Activated naive CD8-positive, alpha-beta T cell treated with anti-CD3 and anti-CD28 coated beads for 36 hours (primary cell): ENCODE results near the gene SLU7. TPM values are rescaled to one million over a fixed set of nuclear protein-coding genes. Genes with fewer than 3 reads are reported as not detected.

Experiments used
- DNase-seq: peaks from one replicate; pipeline ENCODE4 v3.0.0; 2021
- H3K27ac Mint-ChIP-seq: one replicate; pipeline ENCODE4 v1.8.0; 2022; ENCODE audit warnings: mild to moderate bottlenecking, moderate library complexity, mixed read lengths
- H3K27me3 Mint-ChIP-seq: one replicate; pipeline ENCODE4 v1.8.0; 2022; ENCODE audit warnings: mild to moderate bottlenecking, mixed read lengths
- H3K36me3 Mint-ChIP-seq: one replicate; pipeline ENCODE4 v1.8.0; 2021; ENCODE audit warnings: mild to moderate bottlenecking, mixed read lengths
- H3K4me1 Mint-ChIP-seq: one replicate; pipeline ENCODE4 v1.8.0; 2021; ENCODE audit warnings: mixed read lengths
- H3K4me3 Mint-ChIP-seq: one replicate; pipeline ENCODE4 v1.8.0; 2022; ENCODE audit warnings: mild to moderate bottlenecking, moderate library complexity, mixed read lengths
- H3K9me3 Mint-ChIP-seq: one replicate; pipeline ENCODE4 v1.8.0; 2022; ENCODE audit warnings: mixed read lengths
- total RNA-seq, 2 experiments: library from RNA; stranded (reverse); gene quantifications; one replicate each; pipeline ENCODE4 v1.2.3, GENCODE V29; 2021

SLU7 gene
- 10 to 100 TPM; 42.2 to 43.7 TPM for total RNA-seq

GRCh38 chr5:160418561-160419457 lies at the start of gene SLU7:
SLU7 (minus strand) TSS chr5:160419081; CDS start chr5:160415294, 3,787 bp downstream.
- H3K4me1 Mint-ChIP-seq = peaks cover 52% of the 10 kb centered on the region
- peak within 1 kb of the TSS; percentile 95 for H3K4me3 Mint-ChIP-seq

GRCh38 chr5:160468363-160468975 lies 49.6 kb upstream of the SLU7 start:
- no peaks in the 10 kb centered on the region for H3K27me3 Mint-ChIP-seq
- peak overlapping the region; percentile 99 for H3K4me3 Mint-ChIP-seq
- H3K4me1 Mint-ChIP-seq = peaks cover 66% of the 10 kb centered on the region
- no peaks in the 10 kb centered on the region for H3K9me3 Mint-ChIP-seq
- no peak for DNase-seq
- H3K36me3 Mint-ChIP-seq = peaks cover 46% of the 10 kb centered on the region
- peak overlapping the region; percentile 98 for H3K27ac Mint-ChIP-seq

More at GRCh38 chr5:160418561-160419457, at the start of gene SLU7:
- H3K9me3 Mint-ChIP-seq = no peaks in the 10 kb centered on the region
- no peaks in the 10 kb centered on the region for H3K27me3 Mint-ChIP-seq
- DNase-seq = peak; percentile 94
- H3K36me3 Mint-ChIP-seq = peaks cover 13% of the 10 kb centered on the region
- peak within 1 kb of the TSS; percentile 92 for H3K27ac Mint-ChIP-seq

- H3K4me1 Mint-ChIP-seq = peaks cover 64% of the 10 kb centered on the region
- H3K36me3 Mint-ChIP-seq = peaks cover 39% of the 10 kb centered on the region
- no peaks in the 10 kb centered on the region for H3K9me3 Mint-ChIP-seq
- peak overlapping the region; percentile 98 for H3K27ac Mint-ChIP-seq
- DNase-seq = peak; percentile 88
- peak overlapping the region; percentile 99 for H3K4me3 Mint-ChIP-seq
- H3K27me3 Mint-ChIP-seq = no peaks in the 10 kb centered on the region
Observed at GRCh38 chr5:160467555-160468362, 48.9 kb upstream of the SLU7 start.

GRCh38 chr5:160466889-160467554 lies 48.1 kb upstream of the SLU7 start:
- H3K4me3 Mint-ChIP-seq = peak overlapping the region; percentile 99
- no peaks in the 10 kb centered on the region for H3K9me3 Mint-ChIP-seq
- H3K4me1 Mint-ChIP-seq = peaks cover 65% of the 10 kb centered on the region
- peaks cover 33% of the 10 kb centered on the region for H3K36me3 Mint-ChIP-seq
- peak overlapping the region; percentile 98 for H3K27ac Mint-ChIP-seq
- H3K27me3 Mint-ChIP-seq = no peaks in the 10 kb centered on the region
- DNase-seq = no peak

- no peak overlapping the region for H3K4me3 Mint-ChIP-seq
- DNase-seq = no peak
- H3K27me3 Mint-ChIP-seq = no peaks in the 10 kb centered on the region
- no peaks in the 10 kb centered on the region for H3K9me3 Mint-ChIP-seq
- H3K36me3 Mint-ChIP-seq = peaks cover 26% of the 10 kb centered on the region
- peak overlapping the region; percentile 98 for H3K27ac Mint-ChIP-seq
- peaks cover 61% of the 10 kb centered on the region for H3K4me1 Mint-ChIP-seq
Observed at GRCh38 chr5:160466116-160466515, 47.2 kb upstream of the SLU7 start.

- peaks cover 13% of the 10 kb centered on the region for H3K36me3 Mint-ChIP-seq
- peak overlapping the region; percentile 95 for H3K27ac Mint-ChIP-seq
- peaks cover 59% of the 10 kb centered on the region for H3K4me1 Mint-ChIP-seq
- DNase-seq = peak; percentile 35
- peak overlapping the region; percentile 15 for H3K4me3 Mint-ChIP-seq
- no peaks in the 10 kb centered on the region for H3K9me3 Mint-ChIP-seq
- H3K27me3 Mint-ChIP-seq = no peaks in the 10 kb centered on the region
Observed at GRCh38 chr5:160464466-160464797, 45.6 kb upstream of the SLU7 start.

GRCh38 chr5:160463740-160464465 lies 45.0 kb upstream of the SLU7 start:
- peaks cover 7% of the 10 kb centered on the region for H3K36me3 Mint-ChIP-seq
- DNase-seq = no peak
- H3K27me3 Mint-ChIP-seq = no peaks in the 10 kb centered on the region
- H3K4me1 Mint-ChIP-seq = peaks cover 64% of the 10 kb centered on the region
- no peaks in the 10 kb centered on the region for H3K9me3 Mint-ChIP-seq
- peak overlapping the region; percentile 95 for H3K27ac Mint-ChIP-seq
- H3K4me3 Mint-ChIP-seq = peak overlapping the region; percentile 15

- Mint-ChIP-seq H3K27me3 (no peaks in the 10 kb centered on the region), H3K9me3 (no peaks in the 10 kb centered on the region), H3K4me1 (peaks cover 67% of the 10 kb centered on the region), H3K4me3 (no peak overlapping the region), H3K27ac (peak overlapping the region; percentile 95), H3K36me3 (peaks cover 3% of the 10 kb centered on the region)
- no peak for DNase-seq
Observed at GRCh38 chr5:160463227-160463626, 44.3 kb upstream of the SLU7 start.

- H3K4me1 Mint-ChIP-seq = peaks cover 62% of the 10 kb centered on the region
Observed at GRCh38 chr5:160462167-160462566, 43.3 kb upstream of the SLU7 start.

GRCh38 chr5:160461378-160461777 lies 42.5 kb upstream of the SLU7 start:
- no peaks in the 10 kb centered on the region for H3K9me3 Mint-ChIP-seq
- H3K27ac Mint-ChIP-seq = no peak overlapping the region
- H3K27me3 Mint-ChIP-seq = no peaks in the 10 kb centered on the region
- peaks cover 1% of the 10 kb centered on the region for H3K36me3 Mint-ChIP-seq
- DNase-seq = no peak
- H3K4me1 Mint-ChIP-seq = peaks cover 60% of the 10 kb centered on the region
- H3K4me3 Mint-ChIP-seq = no peak overlapping the region

More at GRCh38 chr5:160462167-160462566, 43.3 kb upstream of the SLU7 start:
- no peaks in the 10 kb centered on the region for H3K9me3 Mint-ChIP-seq
- no peak overlapping the region for H3K4me3 Mint-ChIP-seq
- peaks cover 1% of the 10 kb centered on the region for H3K36me3 Mint-ChIP-seq
- H3K27me3 Mint-ChIP-seq = no peaks in the 10 kb centered on the region
- DNase-seq = no peak
- H3K27ac Mint-ChIP-seq = peak overlapping the region; percentile 25

- H3K27me3 Mint-ChIP-seq = no peaks in the 10 kb centered on the region
- H3K27ac Mint-ChIP-seq = no peak overlapping the region
- DNase-seq = no peak
- no peak overlapping the region for H3K4me3 Mint-ChIP-seq
- H3K9me3 Mint-ChIP-seq = no peaks in the 10 kb centered on the region
- H3K4me1 Mint-ChIP-seq = peaks cover 60% of the 10 kb centered on the region
- H3K36me3 Mint-ChIP-seq = peaks cover 1% of the 10 kb centered on the region
Observed at GRCh38 chr5:160460377-160461049, 41.6 kb upstream of the SLU7 start.

GRCh38 chr5:160458806-160459800 lies 40.2 kb upstream of the SLU7 start:
- Mint-ChIP-seq H3K4me1 (peaks cover 49% of the 10 kb centered on the region), H3K4me3 (no peak overlapping the region), H3K27ac (peak overlapping the region; percentile 81), H3K36me3 (peaks cover 1% of the 10 kb centered on the region), H3K9me3 (no peaks in the 10 kb centered on the region), H3K27me3 (peaks cover 6% of the 10 kb centered on the region)
- DNase-seq = no peak

GRCh38 chr5:160457252-160457651 lies 38.4 kb upstream of the SLU7 start:
- no peak overlapping the region for H3K27ac Mint-ChIP-seq
- no peak overlapping the region for H3K4me3 Mint-ChIP-seq
- DNase-seq = no peak
- peaks cover 14% of the 10 kb centered on the region for H3K27me3 Mint-ChIP-seq
- peaks cover 4% of the 10 kb centered on the region for H3K36me3 Mint-ChIP-seq
- H3K9me3 Mint-ChIP-seq = no peaks in the 10 kb centered on the region
- H3K4me1 Mint-ChIP-seq = peaks cover 37% of the 10 kb centered on the region
